DND-41 (cell line): Measurements from ENCODE around the gene PLSCR4.

ENCODE experiments used
- ATAC-seq: fragments of 200-7000 bp; cut with Tn5 transposase; 3 replicates; pipeline ENCODE4 v1.9.1; 2021; ENCODE audit warnings: low read depth; ENCODE audit not compliant: insufficient read depth
- DNase-seq: peaks from one replicate; pipeline ENCODE4 v3.0.0-alpha.2; 2020
- H2AFZ ChIP-seq: 2 replicates; pipeline ENCODE4 v1.6.0; 2012; ENCODE audit warnings: low read depth, low read length
- H3K27ac ChIP-seq: 2 replicates; pipeline ENCODE4 v1.5.1; 2012; ENCODE audit warnings: low read length, inconsistent platforms
- H3K27me3 ChIP-seq: fragments of 200-600 bp; sonication (generic); 2 replicates; pipeline ENCODE4 v1.6.0; 2012; ENCODE audit warnings: low read length, mild to moderate bottlenecking, inconsistent platforms; ENCODE audit not compliant: insufficient read depth, poor library complexity
- H3K36me3 ChIP-seq: 2 replicates; pipeline ENCODE4 v1.5.1; 2012; ENCODE audit warnings: low read length, inconsistent platforms; ENCODE audit not compliant: insufficient read depth
- H3K4me1 ChIP-seq: 2 replicates; pipeline ENCODE4 v1.5.1; 2012; ENCODE audit warnings: mild to moderate bottlenecking, low read length; ENCODE audit not compliant: insufficient read depth
- H3K4me2 ChIP-seq: 2 replicates; pipeline ENCODE4 v1.6.0; 2012; ENCODE audit warnings: mild to moderate bottlenecking, moderate library complexity, low read length, inconsistent platforms; ENCODE audit not compliant: insufficient read depth
- H3K4me3 ChIP-seq, 2 experiments: fragments of 200-600 bp in 1 of 2; shearing (Covaris generic) in 1 of 2; 2 replicates each; pipeline ENCODE4 v1.5.1; 2012 to 2016; ENCODE audit warnings: inconsistent platforms in 2 of 2, low read length in 2 of 2, mild to moderate bottlenecking in 2 of 2, low read depth in 1 of 2, moderate library complexity in 1 of 2
- H3K79me2 ChIP-seq: 2 replicates; pipeline ENCODE4 v1.6.0; 2012; ENCODE audit warnings: low read length, inconsistent platforms; ENCODE audit not compliant: insufficient read depth
- H3K9ac ChIP-seq: 2 replicates; pipeline ENCODE4 v1.6.0; 2012; ENCODE audit warnings: low read depth, mild to moderate bottlenecking, inconsistent platforms, low read length, moderate library complexity
- H3K9me3 ChIP-seq: 2 replicates; pipeline ENCODE4 v1.5.1; 2012; ENCODE audit warnings: low read length, moderate library complexity, mild to moderate bottlenecking, inconsistent platforms; ENCODE audit not compliant: insufficient read depth, severe bottlenecking
- H4K20me1 ChIP-seq: 2 replicates; pipeline ENCODE4 v1.6.0; 2012; ENCODE audit warnings: low read length; ENCODE audit not compliant: insufficient read depth
- CTCF ChIP-seq: IDR thresholded peaks from 2 replicates; pipeline ENCODE4 v1.5.1; 2012; ENCODE audit warnings: borderline replicate concordance, low read length, moderate library complexity, mild to moderate bottlenecking; ENCODE audit not compliant: poor library complexity, severe bottlenecking; ENCODE audit errors: extremely low read depth
- EZH2 ChIP-seq: IDR thresholded peaks from 3 replicates; pipeline ENCODE4 v1.6.1; 2012; ENCODE audit warnings: borderline replicate concordance, low read depth, mild to moderate bottlenecking, moderate library complexity, low read length, inconsistent platforms; ENCODE audit not compliant: severe bottlenecking

PLSCR4 gene

GRCh38 chr3:146271180-146271579 is 20.3 kb upstream of the PLSCR4 start:
- no peaks in the 10 kb centered on the region for H3K27me3 ChIP-seq
- no peaks in the 10 kb centered on the region for H4K20me1 ChIP-seq
- H3K9ac ChIP-seq = no peak overlapping the region
- H3K79me2 ChIP-seq = no peaks in the 10 kb centered on the region
- no peak overlapping the region for H2AFZ ChIP-seq
- H3K36me3 ChIP-seq = no peaks in the 10 kb centered on the region
- no peaks in the 10 kb centered on the region for H3K9me3 ChIP-seq
- ATAC-seq (no peak), DNase-seq (no peak)
- H3K4me2 ChIP-seq = no peak overlapping the region
- H3K27ac ChIP-seq = no peak overlapping the region
- TF ChIP-seq EZH2 (no peak), CTCF (no peak)
- H3K4me1 ChIP-seq = no peaks in the 10 kb centered on the region
- no peak overlapping the region for H3K4me3 ChIP-seq

- no peaks in the 10 kb centered on the region for H3K27me3 ChIP-seq
- no peak overlapping the region for H3K4me3 ChIP-seq
- ATAC-seq (no peak), DNase-seq (no peak)
- no peaks in the 10 kb centered on the region for H3K4me1 ChIP-seq
- H3K36me3 ChIP-seq = no peaks in the 10 kb centered on the region
- no peak overlapping the region for H3K27ac ChIP-seq
- no peaks in the 10 kb centered on the region for H4K20me1 ChIP-seq
- no peaks in the 10 kb centered on the region for H3K9me3 ChIP-seq
- TF ChIP-seq CTCF = no peak
- TF ChIP-seq EZH2 = no peak
- H3K79me2 ChIP-seq = no peaks in the 10 kb centered on the region
- no peak overlapping the region for H3K9ac ChIP-seq
- no peak overlapping the region for H3K4me2 ChIP-seq
- no peak overlapping the region for H2AFZ ChIP-seq
These were observed 18.4 kb upstream of the PLSCR4 start for GRCh38 chr3:146269271-146269670.

- DNase-seq = no peak
- Histone ChIP-seq H3K27ac (no peak overlapping the region), H4K20me1 (no peaks in the 10 kb centered on the region), H3K4me3 (no peak overlapping the region), H3K9me3 (no peaks in the 10 kb centered on the region), H3K9ac (no peak overlapping the region), H3K79me2 (no peaks in the 10 kb centered on the region), H3K4me2 (no peak overlapping the region), H2AFZ (no peak overlapping the region), H3K4me1 (no peaks in the 10 kb centered on the region), H3K36me3 (no peaks in the 10 kb centered on the region), H3K27me3 (no peaks in the 10 kb centered on the region)
- ATAC-seq = no peak
- TF ChIP-seq CTCF = no peak
- no peak for TF ChIP-seq EZH2
These were observed 17.8 kb upstream of the PLSCR4 start for GRCh38 chr3:146268535-146269219.
